NCI-H748 (cell line): ENCODE data around the gene TUBB4B.

ENCODE experiments used
- DNase-seq: peaks from one replicate; lab custom pipeline; 2025; ENCODE audit not compliant: unreplicated experiment; lab: John Stamatoyannopoulos, UW

Gene TUBB4B

DNA sequence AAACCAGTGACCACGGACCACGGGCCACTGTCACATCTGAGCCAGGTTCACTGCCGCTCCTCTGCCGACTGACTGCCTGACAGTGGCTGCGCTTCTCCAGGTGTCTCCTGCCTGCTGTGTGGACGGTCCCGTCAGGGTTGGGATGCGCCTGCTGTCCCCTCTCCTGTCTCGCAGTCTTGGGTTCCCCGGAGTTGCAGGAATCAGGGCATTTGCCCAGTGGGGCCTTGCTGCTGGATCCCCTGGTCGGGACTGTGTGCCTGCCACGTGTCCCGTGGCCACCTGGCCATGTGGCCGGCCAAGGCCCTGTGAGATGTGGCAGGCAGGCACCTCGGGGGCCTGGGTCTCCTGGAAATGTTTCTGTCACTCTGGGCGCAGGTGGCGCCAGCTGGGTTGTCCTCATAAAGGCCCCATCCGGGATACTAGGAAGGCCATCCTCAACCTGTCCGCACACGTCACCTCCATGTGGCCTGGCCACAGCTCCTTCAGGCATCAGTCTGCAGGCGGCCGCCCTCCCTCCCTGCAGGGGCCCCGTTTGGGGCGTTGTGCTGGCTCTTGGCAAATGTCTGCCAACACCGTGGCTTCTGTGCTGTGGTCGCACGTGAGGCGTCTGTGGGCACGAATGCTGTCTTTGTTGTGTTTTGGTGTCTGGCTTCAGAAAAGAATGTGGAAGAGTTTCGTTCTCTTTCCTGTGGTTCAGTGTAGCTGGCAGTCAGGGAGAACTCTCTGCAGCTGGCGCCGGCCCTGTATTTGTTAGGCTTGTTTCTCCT, 30.0 kb downstream of the TUBB4B start:
- DNase-seq, result no peak

DNA sequence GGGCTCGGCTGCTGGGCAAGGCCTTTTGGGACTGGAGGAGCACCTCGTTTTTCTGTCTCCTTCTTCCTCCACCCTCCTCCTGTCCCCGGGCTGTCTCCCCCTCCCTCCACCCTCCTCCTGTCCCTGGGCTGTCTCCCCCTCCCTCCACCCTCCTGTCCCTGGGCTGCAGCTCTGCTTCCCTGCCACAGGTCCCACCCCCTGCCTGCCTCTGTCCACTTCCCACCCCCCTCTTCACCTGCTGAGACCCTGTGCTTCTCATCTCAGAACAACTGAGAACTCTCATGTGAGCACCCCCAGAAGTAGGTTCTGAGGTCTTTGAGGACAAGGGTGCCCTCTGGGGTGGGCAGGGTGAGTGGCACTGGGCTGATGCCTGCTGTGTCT, 30.6 kb downstream of the TUBB4B start:
- DNase-seq, result no peak

DNA sequence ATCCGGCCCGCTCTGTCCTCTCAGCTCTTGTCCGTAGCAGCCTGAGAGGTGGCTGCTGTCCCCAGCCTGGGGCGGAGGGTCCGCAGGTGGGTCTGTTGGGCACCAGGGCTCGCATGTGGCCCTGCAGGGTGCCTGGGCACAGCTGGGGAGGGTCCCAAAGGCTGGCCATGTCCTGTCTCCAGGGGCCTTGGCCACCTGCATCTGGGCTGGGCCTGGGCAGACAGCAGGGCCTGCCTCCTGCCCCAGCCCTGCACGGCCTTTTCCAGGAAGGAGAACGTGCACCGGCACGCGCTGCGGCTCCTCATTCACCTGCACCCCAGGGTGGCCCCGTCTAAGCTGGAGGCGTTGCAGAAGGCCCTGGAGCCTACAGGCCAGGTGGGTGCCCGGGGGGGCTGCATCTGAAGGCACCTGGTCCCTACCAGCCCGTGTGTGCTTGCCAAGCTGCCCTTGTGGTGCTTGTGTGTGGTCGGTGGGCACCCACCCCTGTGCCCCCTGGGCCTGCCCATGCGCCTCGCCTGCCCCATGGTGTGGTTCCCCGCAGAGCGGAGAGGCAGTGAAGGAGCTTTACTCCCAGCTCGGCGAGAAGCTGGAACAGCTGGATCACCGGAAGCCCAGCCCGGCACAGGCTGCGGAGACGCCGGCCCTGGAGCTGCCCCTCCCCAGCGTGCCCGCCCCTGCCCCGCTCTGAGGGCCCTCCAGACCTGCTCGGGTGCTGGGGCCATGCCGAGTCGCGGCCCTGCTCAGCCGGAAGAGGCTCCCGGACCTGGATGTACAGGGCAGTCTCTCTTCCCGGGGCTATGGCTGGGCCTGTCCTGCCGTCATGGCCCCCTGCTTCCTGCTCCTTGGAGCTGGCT, 31.4 kb downstream of the TUBB4B start:
- DNase-seq, result no peak

DNA sequence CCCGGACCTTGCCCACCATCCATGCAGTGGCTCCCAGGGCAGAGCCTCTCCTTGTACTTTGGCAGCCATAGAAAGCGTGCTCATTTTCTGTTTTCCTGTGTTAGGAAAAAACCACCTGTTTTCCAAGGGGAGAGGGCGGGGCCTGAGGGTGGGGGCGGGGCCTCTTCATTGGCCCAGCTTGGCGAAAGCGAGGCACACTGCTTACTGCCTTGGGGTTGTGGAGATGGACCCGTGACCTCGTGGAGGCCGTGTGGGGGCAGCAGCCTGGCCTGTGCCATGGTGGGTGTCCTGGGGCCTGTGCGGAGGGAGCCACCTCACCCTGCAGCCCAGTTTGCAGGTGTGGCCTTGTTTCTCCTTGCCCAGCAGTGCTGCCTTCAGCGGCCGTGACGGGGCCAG, 32.0 kb downstream of the TUBB4B start:
- no peak for DNase-seq

DNA sequence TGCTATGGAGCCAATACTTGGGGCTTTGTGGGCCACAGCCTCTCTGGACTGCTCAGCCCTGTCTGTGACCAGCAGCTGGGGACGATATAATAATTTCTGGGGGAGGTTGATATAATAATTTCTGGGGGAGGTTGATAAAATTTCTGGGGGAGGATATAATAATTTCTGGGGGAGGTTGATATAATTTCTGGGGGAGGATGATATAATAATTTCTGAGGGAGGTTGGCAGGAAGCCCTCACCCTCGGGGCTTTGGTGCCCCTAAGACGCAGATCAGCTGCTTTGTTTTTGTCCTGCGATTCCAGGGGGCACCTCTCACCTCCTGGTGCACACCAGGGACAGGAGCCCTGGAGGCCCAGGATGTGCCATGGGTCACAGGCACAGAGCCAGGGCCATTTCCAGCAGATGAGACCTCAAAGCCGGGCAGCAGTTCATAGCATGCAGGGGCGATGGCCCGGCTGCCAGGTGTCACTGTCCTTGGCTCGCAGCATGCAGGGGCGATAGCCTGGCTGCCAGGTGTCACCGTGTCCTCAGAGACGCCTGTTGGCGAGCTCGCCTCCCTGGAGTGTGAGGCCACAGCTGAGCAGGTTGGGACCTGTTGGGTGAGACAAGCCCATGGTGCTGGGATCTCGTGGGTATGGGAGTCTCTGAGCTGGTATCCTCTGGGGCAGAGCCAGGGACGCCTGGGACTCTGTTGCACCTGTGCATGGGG, 32.7 kb downstream of the TUBB4B start:
- no peak for DNase-seq

DNA sequence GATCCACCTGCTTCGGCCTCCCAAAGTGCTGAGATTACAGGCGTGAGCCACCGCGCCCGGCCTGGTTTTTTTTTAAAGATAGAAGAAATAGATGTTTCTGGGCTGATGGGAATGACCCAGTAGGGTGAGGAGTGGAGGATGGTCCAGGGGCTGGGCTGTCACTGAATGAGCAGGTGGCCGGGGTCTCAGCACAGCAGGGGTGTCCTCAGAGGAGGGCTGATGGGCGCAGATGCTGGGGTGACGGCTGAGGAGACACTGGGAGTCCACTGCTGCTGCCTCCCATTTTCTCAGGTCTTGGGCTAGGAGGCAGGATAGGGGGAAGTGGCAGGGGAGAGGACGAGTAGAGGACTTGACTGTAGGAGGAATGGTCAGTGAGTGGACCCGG, 34.1 kb downstream of the TUBB4B start:
- DNase-seq, result no peak

DNA sequence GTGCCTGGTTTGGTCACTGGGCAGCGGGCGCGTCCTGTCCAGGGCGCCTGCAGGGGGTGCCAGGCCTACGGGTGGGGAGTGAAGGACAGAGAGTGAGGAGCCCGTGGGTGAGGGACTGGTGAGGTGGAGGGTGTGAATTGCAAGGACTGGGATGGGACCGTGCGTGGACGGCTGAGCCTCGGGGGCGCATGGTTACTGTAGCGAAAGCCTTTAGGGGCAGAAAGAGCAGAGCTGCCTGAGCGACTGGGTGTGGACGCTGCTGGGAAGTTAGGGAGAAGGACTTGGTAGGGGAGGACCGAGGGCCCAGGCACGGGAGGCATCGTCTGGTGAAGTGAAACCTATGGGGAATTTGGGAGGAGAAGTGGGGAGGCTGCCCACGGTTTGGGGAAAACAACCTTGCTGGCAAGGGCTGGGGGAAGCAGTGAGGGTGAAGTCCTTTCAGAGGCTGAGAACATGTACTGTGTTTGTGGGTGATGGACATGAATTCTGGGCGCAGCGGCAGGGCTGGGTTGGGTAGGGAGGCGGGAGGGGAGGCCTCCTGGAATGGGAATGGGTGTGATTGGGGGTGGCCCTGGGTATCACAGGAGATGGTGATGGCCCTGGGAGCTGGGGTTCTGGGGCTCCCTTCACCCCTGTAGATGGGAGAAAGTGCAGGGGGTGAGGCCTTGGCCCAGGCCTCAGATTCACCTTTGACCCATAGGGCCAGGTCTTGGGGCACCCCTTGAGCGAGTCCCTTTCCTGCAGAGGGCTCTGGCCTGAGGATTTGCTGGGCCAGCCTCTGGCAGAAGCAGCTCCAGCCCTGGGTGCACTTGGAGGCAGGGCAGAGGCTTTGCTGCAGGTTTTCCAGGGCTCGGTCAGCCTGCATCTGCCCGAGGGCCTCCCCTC, 34.7 kb downstream of the TUBB4B start:
- DNase-seq, result no peak

DNA sequence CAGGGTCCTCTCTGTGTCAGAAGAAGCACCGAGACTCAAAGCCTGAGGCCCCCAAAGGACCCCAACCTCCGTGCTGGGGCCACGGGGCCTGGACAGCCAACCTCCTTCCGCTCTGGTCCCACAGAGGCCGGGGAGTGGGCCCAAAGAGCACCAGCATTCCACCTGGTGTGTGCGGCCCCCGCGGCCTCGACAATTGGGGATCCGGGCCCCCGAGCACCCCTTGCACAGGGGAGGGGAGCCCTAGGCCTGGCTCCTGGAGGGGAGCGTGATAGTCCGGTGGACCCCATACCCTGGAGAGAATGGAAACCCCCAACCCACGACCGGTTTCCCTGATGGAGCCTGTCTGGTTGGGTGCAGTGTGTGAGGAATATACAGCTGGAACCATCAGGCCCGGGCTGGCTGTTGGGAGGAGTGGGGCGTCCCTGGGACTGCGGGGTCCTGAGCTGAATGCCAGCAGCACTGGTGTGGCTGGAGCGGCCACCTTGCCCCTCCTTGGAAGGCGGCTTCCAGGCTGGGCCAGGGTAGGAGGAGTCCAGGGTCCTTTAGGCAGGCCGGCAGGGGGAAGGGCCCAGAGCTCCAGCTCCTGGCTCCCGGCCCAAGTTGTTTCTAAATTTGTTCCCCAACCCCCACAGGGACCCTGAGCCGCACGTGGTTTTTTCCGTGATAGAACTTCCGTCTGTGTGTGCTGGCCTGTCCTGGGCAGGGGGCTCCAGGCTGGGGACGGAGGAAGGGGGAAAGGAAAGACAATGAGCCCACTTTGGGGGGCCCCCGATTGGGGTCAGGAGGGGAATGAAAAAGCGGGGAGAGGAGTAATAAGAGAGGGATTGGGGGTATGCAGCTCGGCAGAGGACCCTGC, 35.6 kb downstream of the TUBB4B start:
- no peak for DNase-seq

DNA sequence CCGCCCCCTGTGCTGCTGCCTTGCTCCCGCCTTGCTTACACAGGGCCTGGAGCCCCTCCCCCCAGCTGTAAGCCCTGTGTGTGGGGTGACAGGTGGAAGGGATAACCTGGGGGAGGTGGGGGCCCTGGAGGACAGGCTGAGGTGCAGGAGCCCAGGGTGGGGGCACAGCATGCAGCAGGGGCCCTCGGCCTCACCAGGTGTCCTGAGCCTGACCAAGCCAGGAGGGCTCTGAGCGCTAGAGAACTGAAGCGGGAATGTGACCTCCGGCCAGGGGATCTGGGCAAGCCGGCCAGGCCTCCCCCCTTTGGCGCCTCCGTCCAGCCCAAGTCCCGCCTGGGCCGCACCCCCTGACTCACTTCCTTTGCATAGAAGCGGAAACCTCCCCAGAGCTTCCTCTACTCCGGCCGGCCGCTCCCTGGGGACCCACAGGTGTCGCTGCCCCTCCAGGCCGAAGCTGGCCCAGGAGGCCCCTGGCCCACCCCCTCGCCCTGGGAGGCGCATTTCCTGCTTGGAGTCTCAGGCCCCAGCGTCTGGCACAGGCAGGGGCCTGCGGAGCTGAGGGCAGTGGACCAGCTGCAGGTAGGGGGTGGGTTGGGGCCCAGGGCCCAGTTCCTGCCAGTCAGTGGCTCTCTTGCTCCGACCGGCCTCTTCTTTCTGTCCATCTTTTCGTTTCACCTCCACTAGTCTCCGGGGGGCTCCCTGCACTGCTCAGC, 36.4 kb downstream of the TUBB4B start, which contains the start of gene TOR4A:
TOR4A (plus strand) TSS at position 398 of the 713 bp plus-strand sequence. CDS start 964 bp downstream, outside the sequence.
- no peak for DNase-seq

DNA sequence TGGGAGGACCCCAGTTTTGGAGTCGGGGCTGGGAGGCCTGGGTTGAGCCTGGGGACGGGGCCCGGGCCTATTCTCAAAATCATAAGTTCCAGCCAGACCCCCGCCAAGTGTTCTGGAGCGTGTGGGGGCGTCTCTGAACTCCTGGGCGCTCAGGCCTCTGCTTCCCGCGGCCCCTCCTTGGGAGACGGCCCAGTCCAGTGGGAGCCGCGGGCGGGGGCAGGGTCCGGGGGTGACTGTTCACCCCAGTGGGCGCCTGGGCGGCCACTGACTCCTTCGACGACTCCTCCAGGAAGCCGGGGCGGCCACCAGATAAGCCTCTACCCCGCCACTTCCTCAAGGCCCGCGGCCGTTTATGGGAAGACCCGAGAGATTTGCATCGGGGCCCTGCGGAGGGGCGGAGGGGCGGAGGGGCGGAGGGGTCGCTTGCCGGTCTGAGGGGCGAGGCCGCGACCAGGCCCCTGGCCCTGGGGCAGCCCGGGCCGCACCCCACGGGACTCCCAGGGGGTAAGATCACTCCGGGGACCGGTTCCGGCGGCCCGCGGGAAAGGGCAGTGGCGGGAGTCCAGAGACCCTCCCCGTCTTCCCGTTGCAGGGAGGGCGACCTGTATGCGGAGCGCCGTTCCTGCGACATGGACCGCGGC, 37.1 kb downstream of the TUBB4B start:
- DNase-seq, result no peak

DNA sequence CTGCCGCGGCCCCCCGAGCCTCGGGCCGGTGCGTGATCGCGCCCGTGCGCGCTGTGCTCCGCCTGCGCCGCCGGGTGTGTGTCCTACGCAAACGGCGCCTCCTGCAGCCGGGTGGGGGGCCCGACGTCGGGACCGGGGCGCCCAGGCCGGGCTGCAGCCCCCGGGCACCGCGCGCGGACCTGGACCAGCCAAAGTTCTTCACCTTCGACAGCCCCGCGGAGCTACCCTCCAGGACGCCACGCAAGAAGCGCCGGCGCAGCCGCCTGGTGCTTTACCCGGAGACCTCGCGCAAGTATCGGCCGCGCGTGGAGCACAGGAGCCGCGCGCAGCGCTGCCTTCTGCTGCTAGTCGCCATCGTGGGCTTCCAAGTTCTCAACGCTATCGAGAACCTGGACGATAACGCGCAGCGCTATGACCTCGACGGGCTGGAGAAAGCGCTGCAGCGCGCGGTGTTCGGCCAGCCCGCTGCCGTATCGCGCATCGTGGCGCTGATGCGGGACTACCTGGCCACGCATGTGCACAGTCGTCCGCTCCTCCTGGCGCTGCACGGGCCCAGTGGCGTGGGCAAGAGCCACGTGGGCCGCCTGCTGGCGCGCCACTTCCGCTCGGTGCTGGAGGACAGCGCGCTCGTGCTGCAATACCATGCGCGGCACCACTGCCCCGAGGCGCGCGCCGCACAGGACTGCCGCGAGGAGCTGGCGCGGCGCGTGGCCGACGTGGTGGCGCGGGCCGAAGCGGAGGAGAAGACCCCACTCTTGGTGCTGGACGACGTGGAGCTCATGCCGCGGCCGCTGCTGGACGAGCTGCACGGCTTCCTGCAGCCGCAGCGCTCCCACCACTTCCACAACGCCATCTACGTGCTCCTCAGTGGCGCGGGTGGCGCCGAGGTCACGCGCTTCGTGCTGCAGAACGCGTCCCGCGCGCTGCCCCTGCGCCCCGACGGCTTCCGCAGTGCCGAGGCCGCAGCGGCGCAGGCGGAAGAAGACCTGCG, 37.9 kb downstream of the TUBB4B start:
- DNase-seq, result no peak

DNA sequence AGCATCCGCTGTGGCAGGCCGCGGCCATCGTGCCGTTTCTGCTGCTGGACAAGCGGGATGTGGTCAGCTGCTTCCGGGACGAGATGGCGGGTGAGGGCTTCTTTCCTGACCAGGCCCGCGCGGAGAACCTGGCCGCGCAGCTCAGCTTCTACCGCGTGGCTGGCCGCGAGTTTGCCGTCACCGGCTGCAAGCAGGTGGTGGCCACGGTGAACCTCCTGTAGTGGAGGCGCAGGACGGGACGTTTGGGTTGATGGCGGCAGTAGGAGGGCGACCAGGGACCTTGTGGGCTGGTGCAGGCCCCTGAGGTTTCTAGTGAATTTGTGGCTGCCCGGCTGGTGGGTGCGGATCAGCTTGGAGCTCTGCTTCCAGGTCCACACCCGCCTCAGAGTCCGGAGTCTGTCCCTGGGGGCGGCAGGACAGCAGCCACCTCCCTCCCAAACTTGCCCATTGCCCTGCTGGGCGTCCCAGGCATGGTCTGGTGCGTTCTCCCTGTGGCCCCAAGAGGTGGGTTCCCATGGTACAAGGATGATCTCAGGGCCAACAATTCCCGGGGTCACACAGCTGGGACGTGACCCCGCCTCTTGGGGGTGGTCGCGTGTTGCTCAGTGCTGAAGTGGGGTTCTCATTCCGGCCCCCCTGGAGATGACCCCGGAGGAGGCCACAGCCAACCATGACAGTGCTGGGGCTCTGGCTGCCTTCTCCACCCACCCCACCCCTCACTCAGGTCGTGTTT, 38.8 kb downstream of the TUBB4B start:
- no peak for DNase-seq

DNA sequence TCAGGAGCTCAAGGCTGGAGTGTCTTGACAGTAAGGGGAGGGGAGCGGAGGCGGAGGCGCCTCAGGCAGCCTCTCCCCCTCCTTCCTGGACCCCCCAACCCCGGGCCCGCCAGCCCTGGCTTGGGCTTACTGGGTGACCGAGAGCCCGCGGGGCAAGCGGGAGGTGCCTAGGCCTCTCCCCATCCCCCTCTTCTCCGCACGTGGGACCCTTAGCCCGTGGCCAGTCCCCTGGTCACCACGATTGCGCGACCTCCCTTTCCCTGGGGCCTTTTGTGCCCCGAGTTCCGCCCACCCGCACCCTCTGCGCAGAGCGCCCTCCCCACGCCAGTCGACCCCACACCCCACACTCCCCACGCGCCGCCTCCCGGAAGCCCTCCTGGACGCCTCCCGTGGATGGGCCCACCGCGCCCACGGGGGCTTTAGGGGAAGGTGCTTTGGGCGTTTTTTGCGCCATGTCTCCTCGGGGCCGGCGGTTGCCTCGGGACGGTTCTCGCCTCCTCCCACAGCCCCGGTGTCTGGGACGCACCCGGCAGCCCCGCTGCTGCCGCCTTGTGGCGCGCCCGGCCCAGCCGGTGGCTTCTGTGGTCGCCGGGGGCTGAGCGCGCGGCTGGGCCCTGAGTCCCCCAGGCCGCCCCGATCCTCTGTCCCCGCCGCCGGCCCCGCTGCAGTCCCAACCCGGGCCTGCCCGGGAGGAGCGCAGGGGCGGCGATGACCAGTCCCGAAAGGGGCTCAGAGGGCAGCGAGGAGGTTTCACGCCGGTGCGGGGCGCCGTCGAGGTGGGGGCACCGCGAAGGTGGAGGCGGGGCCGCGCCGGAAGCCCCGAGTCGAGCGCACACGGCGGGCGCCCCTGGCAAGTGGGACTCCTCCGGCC, 39.6 kb downstream of the TUBB4B start:
- no peak for DNase-seq

DNA sequence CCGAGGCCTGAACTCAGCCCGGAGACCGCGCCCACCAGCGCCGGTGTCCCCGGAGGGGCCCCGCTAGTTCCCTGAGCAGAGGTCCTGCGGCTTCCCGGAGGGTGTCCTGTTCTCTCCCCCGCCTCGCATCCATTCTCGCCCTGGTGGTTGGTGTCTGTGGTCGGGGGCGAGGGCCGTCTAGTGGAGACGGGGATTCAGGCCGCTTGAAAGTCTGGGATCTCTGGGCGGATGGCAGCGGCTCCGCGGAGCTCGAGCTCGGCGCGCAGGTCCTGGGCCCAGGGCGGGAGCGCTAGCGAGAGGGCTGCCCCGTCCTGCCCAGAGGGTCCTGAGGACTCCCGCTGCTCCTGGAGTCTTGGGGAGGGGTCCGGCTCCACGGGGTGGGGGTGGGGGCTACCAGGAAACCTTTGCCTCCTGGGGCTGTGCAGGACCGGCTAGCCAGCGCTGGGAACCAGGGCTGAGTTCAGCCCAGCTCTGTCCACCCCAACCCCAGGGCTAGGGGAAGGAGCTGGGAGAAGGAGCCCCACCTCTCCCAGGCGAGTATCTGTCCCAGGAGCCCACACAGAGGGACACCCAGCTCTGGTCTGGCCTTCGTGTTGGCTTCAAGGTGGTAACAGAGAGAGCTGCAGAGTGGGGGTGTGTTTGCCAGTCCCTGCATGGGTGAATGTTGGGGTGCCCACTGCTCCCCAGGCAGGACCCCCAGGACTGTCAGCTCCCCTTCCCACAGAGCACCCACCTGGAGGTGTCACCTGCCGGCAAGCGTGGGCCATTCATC, 40.4 kb downstream of the TUBB4B start:
- DNase-seq, result no peak

DNA sequence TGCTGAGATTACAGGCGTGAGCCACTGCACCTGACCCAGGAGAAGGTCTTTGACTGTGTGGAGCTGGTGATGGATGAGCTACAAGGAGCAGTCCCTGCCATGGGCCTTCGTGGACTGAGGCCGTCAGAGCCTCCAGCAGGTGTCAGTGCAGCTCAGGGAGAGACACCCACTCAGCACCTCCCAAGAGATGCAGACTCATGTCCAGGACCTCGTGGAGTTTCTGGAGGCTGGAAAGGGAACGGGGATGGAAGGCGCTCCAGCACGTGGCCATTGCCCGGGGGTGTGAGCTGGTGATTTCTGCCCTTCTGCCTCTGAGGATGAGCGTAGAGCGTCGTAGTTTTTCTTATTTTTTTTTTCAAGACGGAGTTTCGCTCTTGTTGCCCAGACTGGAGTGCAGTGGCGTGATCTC, 45.9 kb downstream of the TUBB4B start:
- peak; percentile 81 for DNase-seq
